ENCODE measurements around the gene CYP26C1.
"Not testable (repeated sequence)": the region's sequence is repeated elsewhere in the genome, so short reads cannot be mapped to it uniquely, and the experiment has no call there.

The CYP26C1 gene

GRCh38 chr10:93079663-93080349, 19.2 kb downstream of the CYP26C1 start:
- no peak for DNase-seq

- DNase-seq: peak; percentile 58
These were observed 19.9 kb downstream of the CYP26C1 start for GRCh38 chr10:93080350-93081046.

- no peak for DNase-seq
These were observed 20.7 kb downstream of the CYP26C1 start for GRCh38 chr10:93081318-93081717.

GRCh38 chr10:93081834-93082233, 21.2 kb downstream of the CYP26C1 start:
- DNase-seq: no peak

- no peak for DNase-seq
These were observed 23.3 kb downstream of the CYP26C1 start for GRCh38 chr10:93083743-93084539.

- DNase-seq: no peak
These were observed 24.8 kb downstream of the CYP26C1 start for GRCh38 chr10:93085272-93085859.

- DNase-seq: no peak
These were observed 25.7 kb downstream of the CYP26C1 start for GRCh38 chr10:93086289-93086688.

- DNase-seq: no peak
These were observed 27.2 kb downstream of the CYP26C1 start for GRCh38 chr10:93087846-93088245.

- DNase-seq: no peak
These were observed 27.9 kb downstream of the CYP26C1 start for GRCh38 chr10:93088466-93088865.

GRCh38 chr10:93090619-93091018, 30.0 kb downstream of the CYP26C1 start:
- no peak for DNase-seq

- no peak for DNase-seq
These were observed 31.4 kb downstream of the CYP26C1 start for GRCh38 chr10:93091960-93092359.

- DNase-seq: no peak
These were observed 34.6 kb downstream of the CYP26C1 start for GRCh38 chr10:93095225-93095624.

- no peak for DNase-seq
These were observed 36.3 kb downstream of the CYP26C1 start for GRCh38 chr10:93096901-93097300.

GRCh38 chr10:93097386-93097785, 36.8 kb downstream of the CYP26C1 start:
- DNase-seq: no peak

- DNase-seq: no peak
These were observed 38.2 kb downstream of the CYP26C1 start for GRCh38 chr10:93098816-93099215.

GRCh38 chr10:93099670-93100069, 39.1 kb downstream of the CYP26C1 start:
- no peak for DNase-seq

GRCh38 chr10:93101148-93101547, 40.5 kb downstream of the CYP26C1 start:
- DNase-seq: not testable (repeated sequence)

GRCh38 chr10:93103953-93104352, 43.4 kb downstream of the CYP26C1 start:
- DNase-seq: no peak

- no peak for DNase-seq
These were observed 46.1 kb downstream of the CYP26C1 start for GRCh38 chr10:93106631-93107072.

GRCh38 chr10:93110472-93111146, 50.0 kb downstream of the CYP26C1 start:
- no peak for DNase-seq

- DNase-seq: no peak
These were observed 52.4 kb downstream of the CYP26C1 start for GRCh38 chr10:93113042-93113441.

- peak; percentile 75 for DNase-seq
These were observed 55.2 kb downstream of the CYP26C1 start for GRCh38 chr10:93115661-93116383.
